ENCODE results near the gene SAA4. TPM values are rescaled to one million over a fixed set of nuclear protein-coding genes. Genes with fewer than 3 reads are reported as not detected.
"Not testable (repeated sequence)": the region's sequence is repeated elsewhere in the genome, so short reads cannot be mapped to it uniquely, and the experiment has no call there.

SAA4 gene
- total and polyA plus RNA-seq, 2 experiments from 2014 or later: not detected

DNA sequence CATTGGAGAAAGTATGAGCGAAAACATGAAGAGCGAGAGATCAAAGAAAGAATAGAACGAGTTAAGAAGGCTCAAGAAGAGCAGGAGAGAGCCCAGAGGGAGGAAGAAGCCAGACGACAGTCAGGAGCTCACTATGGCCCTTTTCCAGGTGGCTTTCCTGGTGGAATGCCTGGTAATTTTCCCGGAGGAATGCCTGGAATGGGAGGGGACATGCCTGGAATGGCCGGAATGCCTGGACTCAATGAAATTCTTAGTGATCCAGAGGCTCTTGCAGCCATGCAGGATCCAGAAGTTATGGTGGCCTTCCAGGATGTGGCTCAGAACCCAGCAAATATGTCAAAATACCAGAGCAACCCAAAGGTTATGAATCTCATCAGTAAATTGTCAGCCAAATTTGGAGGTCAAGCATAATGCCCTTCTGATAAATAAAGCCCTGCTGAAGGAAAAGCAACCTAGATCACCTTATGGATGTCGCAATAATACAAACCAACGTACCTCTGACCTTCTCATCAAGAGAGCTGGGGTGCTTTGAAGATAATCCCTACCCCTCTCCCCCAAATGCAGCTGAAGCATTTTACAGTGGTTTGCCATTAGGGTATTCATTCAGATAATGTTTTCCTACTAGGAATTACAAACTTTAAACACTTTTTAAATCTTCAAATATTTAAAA, 26.2 kb upstream of the SAA4 start:
- not testable (repeated sequence) for H3F3A ChIP-seq (replicated peaks; ENCODE audit: low read depth); H3K4me1 Mint-ChIP-seq; H3K27me3 Mint-ChIP-seq (ENCODE audit: insufficient read depth, low read depth, poor library complexity); H3K4me3 ChIP-seq; H3K36me3 Mint-ChIP-seq (ENCODE audit: low read depth); H3K79me2 ChIP-seq (replicated peaks; ENCODE audit: insufficient read depth); H3K27ac Mint-ChIP-seq; H3K4me1 ChIP-seq (ENCODE audit: insufficient read depth); H3K27me3 ChIP-seq (ENCODE audit: insufficient read depth); H3K27ac ChIP-seq (ENCODE audit: low read depth); ATAC-seq; H4K20me1 ChIP-seq (replicated peaks; ENCODE audit: insufficient read depth); H3K36me3 ChIP-seq (ENCODE audit: insufficient read depth); H3K9me3 Mint-ChIP-seq; H3K4me3 Mint-ChIP-seq
- H2AFZ ChIP-seq: 0 out of 2 replicates have a peak overlapping the region, but pooled peaks have one; percentile 23
- peak; percentile 67 for DNase-seq (ENCODE audit: low spot score)
- H3K4me2 ChIP-seq: 0 out of 2 replicates have a peak overlapping the region, but pooled peaks have one; percentile 29
- H3K9me2 ChIP-seq (ENCODE audit: insufficient read depth): peaks cover 12% of the 10 kb centered on the region; the same call in 1 of the 2 replicates
- TF ChIP-seq, protein P1, sequence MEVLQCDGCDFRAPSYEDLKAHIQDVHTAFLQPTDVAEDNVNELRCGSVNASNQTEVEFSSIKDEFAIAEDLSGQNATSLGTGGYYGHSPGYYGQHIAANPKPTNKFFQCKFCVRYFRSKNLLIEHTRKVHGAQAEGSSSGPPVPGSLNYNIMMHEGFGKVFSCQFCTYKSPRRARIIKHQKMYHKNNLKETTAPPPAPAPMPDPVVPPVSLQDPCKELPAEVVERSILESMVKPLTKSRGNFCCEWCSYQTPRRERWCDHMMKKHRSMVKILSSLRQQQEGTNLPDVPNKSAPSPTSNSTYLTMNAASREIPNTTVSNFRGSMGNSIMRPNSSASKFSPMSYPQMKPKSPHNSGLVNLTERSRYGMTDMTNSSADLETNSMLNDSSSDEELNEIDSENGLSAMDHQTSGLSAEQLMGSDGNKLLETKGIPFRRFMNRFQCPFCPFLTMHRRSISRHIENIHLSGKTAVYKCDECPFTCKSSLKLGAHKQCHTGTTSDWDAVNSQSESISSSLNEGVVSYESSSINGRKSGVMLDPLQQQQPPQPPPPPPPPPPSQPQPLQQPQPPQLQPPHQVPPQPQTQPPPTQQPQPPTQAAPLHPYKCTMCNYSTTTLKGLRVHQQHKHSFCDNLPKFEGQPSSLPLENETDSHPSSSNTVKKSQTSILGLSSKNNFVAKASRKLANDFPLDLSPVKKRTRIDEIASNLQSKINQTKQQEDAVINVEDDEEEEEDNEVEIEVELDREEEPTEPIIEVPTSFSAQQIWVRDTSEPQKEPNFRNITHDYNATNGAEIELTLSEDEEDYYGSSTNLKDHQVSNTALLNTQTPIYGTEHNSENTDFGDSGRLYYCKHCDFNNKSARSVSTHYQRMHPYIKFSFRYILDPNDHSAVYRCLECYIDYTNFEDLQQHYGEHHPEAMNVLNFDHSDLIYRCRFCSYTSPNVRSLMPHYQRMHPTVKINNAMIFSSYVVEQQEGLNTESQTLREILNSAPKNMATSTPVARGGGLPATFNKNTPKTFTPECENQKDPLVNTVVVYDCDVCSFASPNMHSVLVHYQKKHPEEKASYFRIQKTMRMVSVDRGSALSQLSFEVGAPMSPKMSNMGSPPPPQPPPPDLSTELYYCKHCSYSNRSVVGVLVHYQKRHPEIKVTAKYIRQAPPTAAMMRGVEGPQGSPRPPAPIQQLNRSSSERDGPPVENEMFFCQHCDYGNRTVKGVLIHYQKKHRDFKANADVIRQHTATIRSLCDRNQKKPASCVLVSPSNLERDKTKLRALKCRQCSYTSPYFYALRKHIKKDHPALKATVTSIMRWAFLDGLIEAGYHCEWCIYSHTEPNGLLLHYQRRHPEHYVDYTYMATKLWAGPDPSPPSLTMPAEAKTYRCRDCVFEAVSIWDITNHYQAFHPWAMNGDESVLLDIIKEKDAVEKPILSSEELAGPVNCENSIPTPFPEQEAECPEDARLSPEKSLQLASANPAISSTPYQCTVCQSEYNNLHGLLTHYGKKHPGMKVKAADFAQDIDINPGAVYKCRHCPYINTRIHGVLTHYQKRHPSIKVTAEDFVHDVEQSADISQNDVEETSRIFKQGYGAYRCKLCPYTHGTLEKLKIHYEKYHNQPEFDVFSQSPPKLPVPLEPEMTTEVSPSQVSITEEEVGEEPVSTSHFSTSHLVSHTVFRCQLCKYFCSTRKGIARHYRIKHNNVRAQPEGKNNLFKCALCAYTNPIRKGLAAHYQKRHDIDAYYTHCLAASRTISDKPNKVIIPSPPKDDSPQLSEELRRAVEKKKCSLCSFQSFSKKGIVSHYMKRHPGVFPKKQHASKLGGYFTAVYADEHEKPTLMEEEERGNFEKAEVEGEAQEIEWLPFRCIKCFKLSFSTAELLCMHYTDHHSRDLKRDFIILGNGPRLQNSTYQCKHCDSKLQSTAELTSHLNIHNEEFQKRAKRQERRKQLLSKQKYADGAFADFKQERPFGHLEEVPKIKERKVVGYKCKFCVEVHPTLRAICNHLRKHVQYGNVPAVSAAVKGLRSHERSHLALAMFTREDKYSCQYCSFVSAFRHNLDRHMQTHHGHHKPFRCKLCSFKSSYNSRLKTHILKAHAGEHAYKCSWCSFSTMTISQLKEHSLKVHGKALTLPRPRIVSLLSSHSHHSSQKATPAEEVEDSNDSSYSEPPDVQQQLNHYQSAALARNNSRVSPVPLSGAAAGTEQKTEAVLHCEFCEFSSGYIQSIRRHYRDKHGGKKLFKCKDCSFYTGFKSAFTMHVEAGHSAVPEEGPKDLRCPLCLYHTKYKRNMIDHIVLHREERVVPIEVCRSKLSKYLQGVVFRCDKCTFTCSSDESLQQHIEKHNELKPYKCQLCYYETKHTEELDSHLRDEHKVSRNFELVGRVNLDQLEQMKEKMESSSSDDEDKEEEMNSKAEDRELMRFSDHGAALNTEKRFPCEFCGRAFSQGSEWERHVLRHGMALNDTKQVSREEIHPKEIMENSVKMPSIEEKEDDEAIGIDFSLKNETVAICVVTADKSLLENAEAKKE (CRISPR knock-in tag; IDR thresholded peaks at IDR 0.05): 0 out of 2 replicates have a peak, but pooled peaks have one; percentile 1

DNA sequence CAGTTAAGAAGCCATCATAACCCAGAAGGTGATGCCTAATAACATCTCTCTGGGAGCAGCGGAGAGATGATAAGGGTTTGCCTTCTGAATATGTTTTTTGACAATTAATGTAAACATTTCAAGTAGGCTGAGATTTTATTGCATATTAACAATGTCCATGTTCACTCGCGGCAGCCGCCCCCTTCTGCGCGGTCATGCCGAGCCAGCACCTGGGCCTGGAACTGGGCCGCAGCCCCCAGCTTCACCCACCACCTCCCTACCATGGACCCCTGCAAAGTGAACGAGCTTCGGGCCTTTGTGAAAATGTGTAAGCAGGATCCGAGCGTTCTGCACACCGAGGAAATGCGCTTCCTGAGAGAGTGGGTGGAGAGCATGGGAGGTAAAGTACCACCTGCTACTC, 25.1 kb upstream of the SAA4 start:
- no peak for ATAC-seq
- H3K4me3 Mint-ChIP-seq: no peak overlapping the region
- TF ChIP-seq EZH2phosphoT487 (IDR thresholded peaks at IDR 0.05; ENCODE audit: unreplicated experiment): no peak
- TF ChIP-seq, protein P2, sequence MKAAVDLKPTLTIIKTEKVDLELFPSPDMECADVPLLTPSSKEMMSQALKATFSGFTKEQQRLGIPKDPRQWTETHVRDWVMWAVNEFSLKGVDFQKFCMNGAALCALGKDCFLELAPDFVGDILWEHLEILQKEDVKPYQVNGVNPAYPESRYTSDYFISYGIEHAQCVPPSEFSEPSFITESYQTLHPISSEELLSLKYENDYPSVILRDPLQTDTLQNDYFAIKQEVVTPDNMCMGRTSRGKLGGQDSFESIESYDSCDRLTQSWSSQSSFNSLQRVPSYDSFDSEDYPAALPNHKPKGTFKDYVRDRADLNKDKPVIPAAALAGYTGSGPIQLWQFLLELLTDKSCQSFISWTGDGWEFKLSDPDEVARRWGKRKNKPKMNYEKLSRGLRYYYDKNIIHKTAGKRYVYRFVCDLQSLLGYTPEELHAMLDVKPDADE (IDR thresholded peaks at IDR 0.05): no peak
- TF ChIP-seq JUNB (IDR thresholded peaks at IDR 0.05; ENCODE audit: unreplicated experiment): no peak
- TF ChIP-seq EZH2 (IDR thresholded peaks at IDR 0.05; ENCODE audit: low read depth, unreplicated experiment): no peak

More for the DNA sequence above, 25.1 kb upstream of the SAA4 start:
- H3K4me2 ChIP-seq: no peak overlapping the region
- H3K79me2 ChIP-seq (replicated peaks; ENCODE audit: insufficient read depth): no peaks in the 10 kb centered on the region
- peaks cover 12% of the 10 kb centered on the region; the same call in 1 of the 2 replicates for H3K9me2 ChIP-seq (ENCODE audit: insufficient read depth)
- no peak overlapping the region for H3K27ac ChIP-seq (ENCODE audit: low read depth)
- Mint-ChIP-seq H3K4me1 (no peaks in the 10 kb centered on the region), H3K9me3 (no peaks in the 10 kb centered on the region), H3K27me3 (ENCODE audit: insufficient read depth, low read depth, poor library complexity) (peaks cover 2% of the 10 kb centered on the region), H3K27ac (no peak overlapping the region), H3K36me3 (ENCODE audit: low read depth) (no peaks in the 10 kb centered on the region)
- no peak for DNase-seq (ENCODE audit: low spot score)
- no peaks in the 10 kb centered on the region for H3K36me3 ChIP-seq (ENCODE audit: insufficient read depth)
- H3K27me3 ChIP-seq (ENCODE audit: insufficient read depth): no peaks in the 10 kb centered on the region
- no peaks in the 10 kb centered on the region for H3F3A ChIP-seq (replicated peaks; ENCODE audit: low read depth)
- no peaks in the 10 kb centered on the region; the same call in 1 of the 2 replicates for H3K4me1 ChIP-seq (ENCODE audit: insufficient read depth)
- H4K20me1 ChIP-seq (replicated peaks; ENCODE audit: insufficient read depth): no peaks in the 10 kb centered on the region
- no peak overlapping the region for H2AFZ ChIP-seq
- H3K4me3 ChIP-seq: no peak overlapping the region

All from GM23338 (cell line).